ENCODE data around the gene LAMA3.

Gene LAMA3

DNA sequence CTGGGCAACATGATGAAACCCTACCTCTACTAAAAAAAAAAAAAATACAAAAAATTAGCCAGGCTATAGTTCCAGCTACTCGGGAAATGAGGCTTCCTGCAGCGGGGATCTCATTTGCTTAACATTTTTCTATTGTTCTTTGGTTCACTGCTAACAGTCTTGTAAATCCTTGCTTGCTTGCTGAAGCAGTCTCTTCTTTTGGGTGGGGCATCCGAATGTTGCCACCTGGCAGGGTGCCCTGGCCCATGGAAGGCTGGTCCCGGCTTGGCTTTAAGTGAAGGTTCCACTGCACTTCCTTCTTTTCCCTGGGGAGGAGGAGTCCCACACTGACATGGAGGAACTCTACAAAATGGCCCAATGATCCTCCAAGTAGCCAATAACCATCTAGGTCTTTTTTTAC lies 20.5 kb upstream of the LAMA3 start:
- DNase-seq (ENCODE audit: low read depth): no peak

DNA sequence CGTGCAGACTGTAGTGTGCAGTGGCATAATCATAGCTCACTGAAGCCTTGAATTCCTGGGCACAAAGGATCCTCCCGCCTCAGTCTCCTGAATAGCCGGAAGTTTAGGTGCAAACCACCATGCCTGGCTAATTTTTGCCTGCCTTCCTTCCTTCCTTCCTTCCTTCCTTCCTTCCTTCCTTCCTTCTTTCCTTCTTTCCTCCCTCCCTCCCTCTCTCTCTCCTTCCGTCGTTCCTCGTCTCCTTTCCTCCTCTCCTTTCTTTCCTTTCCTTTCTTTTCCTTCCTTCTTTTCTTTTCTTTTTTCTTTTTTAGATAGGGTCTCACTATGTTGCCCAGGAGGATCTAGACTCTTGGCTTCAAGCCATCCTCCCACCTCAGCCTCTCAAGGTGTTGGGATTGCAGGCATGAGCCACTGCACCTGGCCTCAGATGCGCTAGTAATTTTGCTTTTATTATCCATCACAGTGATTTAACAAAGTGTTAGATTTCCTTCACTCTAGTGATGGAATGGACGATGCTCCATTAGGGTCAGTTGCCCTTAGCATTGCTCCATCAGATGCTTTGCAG lies 20.0 kb upstream of the LAMA3 start:
- no peak for DNase-seq (ENCODE audit: low read depth)

- no peak for DNase-seq (ENCODE audit: low read depth)
These were observed 19.3 kb upstream of the LAMA3 start for GRCh38 chr18:23669804-23670405.

DNA sequence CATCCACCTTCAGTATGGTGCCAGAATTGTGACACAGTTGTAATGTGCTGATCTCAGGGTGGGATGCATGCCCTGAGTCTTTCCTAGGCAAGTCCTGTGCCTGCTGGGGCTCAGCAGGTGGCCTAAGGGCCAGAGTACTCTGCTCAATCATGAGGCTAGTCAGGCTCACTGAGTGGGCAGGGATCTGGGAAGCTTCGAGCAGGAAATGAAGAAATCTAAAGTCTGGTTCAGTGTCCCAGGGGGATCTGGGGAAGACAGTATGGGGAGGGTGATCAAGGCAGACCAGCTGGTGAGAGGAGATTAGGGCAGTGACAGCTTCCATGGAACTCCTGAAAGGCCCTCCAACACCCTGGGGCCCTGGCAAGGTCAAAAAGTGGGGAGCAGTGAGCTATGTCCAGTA lies 17.7 kb upstream of the LAMA3 start:
- DNase-seq (ENCODE audit: low read depth): no peak

DNA sequence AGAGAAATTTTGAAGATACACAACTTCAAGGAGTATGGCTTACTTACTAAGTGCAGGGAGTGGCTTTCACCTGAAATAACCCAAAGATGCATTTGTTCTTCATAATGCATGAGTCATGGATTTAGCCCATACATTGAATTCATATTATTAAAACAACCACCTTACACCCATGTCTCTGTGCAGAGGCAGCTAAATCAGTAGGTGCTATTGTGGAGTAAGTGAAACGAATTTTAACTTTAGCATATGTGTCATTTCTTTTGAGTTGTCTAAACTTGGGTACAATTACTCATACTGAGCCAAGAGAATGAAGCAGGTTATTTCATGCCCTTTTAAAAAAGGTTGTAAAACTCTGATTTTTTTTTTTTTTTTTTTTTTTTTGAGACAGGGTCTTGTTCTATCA lies 15.5 kb upstream of the LAMA3 start:
- DNase-seq (ENCODE audit: low read depth): no peak

GRCh38 chr18:23675236-23675635 lies 14.0 kb upstream of the LAMA3 start:
- no peak for DNase-seq (ENCODE audit: low read depth)

GRCh38 chr18:23675896-23676295 lies 13.4 kb upstream of the LAMA3 start:
- DNase-seq (ENCODE audit: low read depth): no peak

DNA sequence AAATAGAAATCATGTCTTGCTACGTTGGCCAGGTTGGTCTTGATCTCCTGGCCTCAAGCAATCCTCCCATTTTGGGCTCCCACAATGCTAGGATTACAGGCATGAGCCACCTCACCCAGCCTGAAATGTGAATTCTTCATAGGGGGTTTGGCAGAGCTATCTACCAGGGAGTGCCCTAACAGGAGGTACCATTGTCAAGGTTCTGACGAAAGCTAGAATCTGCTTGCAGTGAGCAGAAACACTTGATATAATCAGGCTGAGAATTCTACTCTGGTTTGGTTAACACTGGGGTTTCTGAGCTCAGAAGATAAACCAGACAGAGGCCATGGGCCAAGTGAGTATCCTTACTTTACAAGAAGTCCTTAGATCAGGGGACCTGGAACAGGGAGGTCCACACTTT lies 7.2 kb upstream of the LAMA3 start:
- no peak for DNase-seq (ENCODE audit: low read depth)

DNA sequence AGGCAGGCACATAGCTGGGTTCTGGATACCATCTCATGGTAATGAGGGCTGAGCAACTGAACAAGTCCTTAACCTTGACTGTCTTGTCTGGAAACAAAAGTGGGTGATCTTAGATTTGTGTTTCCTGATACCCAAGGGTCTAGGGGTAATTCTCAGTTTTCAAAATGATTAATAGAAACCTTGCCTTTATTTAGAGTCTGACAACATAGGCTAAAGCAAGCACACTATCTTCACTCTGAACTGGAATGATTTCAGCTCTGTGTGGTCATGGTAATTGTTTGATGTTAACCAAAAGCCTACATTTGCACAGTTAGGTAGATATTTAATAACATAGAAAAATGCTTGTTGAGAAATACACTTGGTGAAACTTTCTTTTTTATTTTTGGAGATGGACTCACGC lies 6.8 kb upstream of the LAMA3 start:
- DNase-seq (ENCODE audit: low read depth): no peak

GRCh38 chr18:23683155-23683554 lies 6.1 kb upstream of the LAMA3 start:
- no peak for DNase-seq (ENCODE audit: low read depth)

DNA sequence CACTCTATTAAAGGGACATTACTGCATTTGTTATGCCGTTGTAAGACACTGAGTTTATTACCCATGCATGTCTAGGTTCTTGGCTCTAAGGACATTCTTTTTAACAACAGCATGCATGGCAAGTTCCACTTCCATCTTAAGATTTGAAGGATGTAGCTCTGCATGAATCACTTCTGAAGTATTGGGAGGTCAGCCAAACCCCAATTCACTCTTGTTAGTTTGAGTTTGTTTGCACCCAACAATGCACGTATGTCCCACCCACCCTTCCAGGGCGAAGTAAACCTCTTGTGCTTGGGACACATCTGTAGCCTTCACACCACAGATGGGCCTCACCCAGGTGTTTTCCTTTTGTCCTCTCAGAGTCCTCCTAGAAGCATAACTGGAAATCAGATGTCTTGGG lies 5.6 kb upstream of the LAMA3 start:
- DNase-seq (ENCODE audit: low read depth): peak; percentile 28

- peak; percentile 45 for DNase-seq (ENCODE audit: low read depth)
These were observed 4.6 kb upstream of the LAMA3 start for GRCh38 chr18:23684515-23685197.

DNA sequence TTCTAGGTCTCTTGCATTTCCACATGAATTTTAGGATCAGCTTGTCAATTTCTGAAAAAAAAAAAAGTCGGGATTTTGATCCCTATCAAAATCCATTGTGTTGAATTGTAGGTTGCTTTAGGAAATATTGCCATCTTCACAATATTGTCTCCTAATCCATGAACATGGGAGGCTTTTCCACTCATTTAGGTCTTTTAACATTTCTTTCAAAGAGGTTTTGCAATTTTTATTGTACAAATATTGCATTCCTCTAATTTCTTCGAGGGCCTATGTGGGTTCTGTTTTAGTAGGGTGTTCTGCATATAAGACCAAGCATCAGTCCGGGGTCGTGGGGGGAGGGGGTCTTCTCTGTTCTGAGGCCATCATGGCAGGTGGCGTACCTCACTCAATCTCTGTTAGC lies 725 bp upstream of the LAMA3 start:
- DNase-seq (ENCODE audit: low read depth): no peak

DNA sequence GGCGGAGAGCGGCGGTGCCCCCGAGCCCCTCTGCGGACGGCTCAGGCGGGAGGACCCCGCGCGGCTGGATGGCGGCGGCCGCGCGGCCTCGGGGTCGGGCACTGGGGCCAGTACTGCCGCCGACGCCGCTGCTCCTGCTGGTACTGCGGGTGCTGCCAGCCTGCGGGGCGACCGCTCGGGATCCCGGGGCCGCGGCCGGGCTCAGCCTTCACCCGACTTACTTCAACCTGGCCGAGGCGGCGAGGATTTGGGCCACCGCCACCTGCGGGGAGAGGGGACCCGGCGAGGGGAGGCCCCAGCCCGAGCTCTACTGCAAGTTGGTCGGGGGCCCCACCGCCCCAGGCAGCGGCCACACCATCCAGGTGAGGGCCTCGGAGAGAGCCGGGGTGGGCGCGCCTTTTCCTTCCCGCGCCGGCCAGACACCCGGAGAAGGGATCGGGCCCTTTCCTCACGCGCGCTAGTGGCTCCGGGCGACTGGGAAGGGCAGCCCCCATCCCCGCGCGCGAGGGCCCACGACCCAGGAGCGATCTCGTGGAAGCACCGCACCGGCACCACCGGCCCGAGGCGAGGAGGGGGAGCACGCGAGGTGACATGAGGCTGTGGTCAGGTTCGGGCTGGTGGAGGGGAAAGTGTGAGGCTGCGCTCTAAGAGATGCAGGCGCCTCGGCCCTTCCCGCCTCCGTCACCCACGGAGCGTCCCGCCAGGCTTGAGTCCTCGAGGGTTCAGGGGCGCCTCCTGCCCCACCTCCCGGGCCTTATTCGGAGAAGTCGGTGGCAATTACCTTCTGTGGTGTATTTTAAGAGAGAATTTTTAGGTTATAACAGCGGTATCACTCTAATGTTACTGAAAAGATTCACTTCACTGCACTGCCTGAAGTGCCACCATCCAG lies 607 bp downstream of the LAMA3 start:
- peak; percentile 18 for DNase-seq (ENCODE audit: low read depth)

DNA sequence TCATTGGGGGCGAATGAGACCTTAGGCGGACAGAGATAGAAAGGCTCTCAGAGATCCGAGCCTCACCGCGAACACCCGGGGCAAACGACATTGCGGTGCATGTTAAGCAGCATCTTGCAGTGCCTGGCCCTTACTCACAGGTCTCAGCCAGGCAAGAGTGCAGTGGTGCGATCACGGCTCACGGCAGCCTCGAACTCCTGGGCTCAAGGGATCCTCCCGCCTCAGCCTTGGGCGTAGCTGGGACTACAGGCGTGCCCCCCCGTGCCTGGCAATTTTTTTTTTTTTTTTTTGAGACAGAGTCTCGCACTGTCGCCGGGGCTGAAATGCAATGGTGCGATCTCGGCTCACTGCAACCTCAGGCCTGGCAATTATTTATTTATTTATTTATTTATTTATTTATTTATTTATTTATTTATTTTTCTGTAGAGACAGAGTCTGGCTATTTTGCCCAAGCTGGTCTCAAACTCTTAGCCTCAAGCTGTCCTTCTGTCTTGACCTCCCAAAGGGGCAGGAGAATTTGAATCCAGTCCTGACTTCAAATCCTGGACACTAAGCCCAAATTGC lies 1.3 kb downstream of the LAMA3 start:
- DNase-seq (ENCODE audit: low read depth): peak; percentile 12

- DNase-seq (ENCODE audit: low read depth): no peak
These were observed 4.6 kb downstream of the LAMA3 start for GRCh38 chr18:23693846-23694245.

DNA sequence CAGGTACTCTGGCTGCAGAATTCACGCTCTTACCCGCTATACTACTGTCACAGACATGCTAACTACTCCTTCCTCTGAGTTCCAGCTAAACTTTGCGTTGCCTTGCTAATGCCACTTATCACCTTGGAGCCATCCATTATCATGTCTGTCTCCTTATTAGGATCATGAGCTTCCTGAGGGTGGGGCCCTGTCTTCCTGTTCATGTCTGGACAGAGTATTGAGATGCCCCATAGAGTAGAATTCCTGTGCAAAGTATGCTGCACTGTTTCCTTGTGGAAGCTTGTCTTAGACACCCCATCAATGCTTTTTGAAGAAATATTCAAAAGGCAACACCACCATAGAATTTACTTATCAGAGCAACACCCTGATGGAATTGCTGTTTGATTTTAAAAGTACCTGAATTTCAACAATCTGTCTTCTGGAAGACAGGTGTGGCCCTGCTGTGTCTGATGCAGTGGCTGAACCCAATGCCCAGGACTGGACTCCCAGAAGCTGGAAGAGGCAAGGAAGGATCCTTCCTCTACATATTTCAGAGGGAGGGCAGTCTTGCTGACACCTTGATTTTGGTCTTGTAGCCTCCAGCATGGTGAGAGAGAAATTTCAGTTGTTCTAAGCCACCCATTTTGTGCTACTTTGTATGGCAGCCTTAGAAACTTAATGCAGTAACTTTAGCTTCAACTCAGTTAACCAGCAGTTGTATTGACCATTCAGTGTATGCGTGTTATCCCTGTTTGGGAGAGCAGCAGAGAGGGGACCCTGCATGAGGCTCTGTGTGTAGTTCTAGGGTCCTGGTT lies 5.6 kb downstream of the LAMA3 start:
- peak; percentile 12 for DNase-seq (ENCODE audit: low read depth)

GRCh38 chr18:23701017-23701416 lies 11.8 kb downstream of the LAMA3 start:
- DNase-seq (ENCODE audit: low read depth): no peak

GRCh38 chr18:23701544-23702064 lies 12.4 kb downstream of the LAMA3 start:
- no peak for DNase-seq (ENCODE audit: low read depth)

GRCh38 chr18:23702606-23703005 lies 13.4 kb downstream of the LAMA3 start:
- no peak for DNase-seq (ENCODE audit: low read depth)
